T-cell (primary cell): Measurements from ENCODE around the gene TEDC2. TPM values are rescaled to one million over a fixed set of nuclear protein-coding genes. Genes with fewer than 3 reads are reported as not detected.

Experiments
- ATAC-seq, 4 experiments: fragments of 200-7000 bp in 3 of 4; fragments of 150-1000 bp in 1 of 4; cut with Tn5 transposase; replicated peaks in 1 of 4; 1 replicate in 3 of 4; 2 replicates in 1 of 4; pipeline ENCODE4 v1.10.0; 2021; ENCODE audit warnings: moderate library complexity in 3 of 4, mild to moderate bottlenecking in 2 of 4, moderate number of reproducible peaks in 1 of 4
- CTCF ChIA-PET, 2 donors: fragments of 300-600 bp; sonication (Branson Sonifier 250); formaldehyde crosslinking; loops; one replicate each; lab custom pipeline; 2022; ENCODE audit warnings: antibody characterized with exemption in 2 of 2; lab: Charles Lee
- POLR2A ChIA-PET, 2 donors: fragments of 300-600 bp; sonication (Branson Sonifier 250); formaldehyde crosslinking; loops; one replicate each; lab custom pipeline; 2022; ENCODE audit warnings: antibody characterized with exemption in 2 of 2; lab: Charles Lee
- DNase-seq, 35 experiments: peaks; one replicate each; pipeline versions ENCODE4 v3.0.0 to v3.0.0-alpha.2; 2013 to 2023
- H3K27ac ChIP-seq: one replicate; pipeline ENCODE4 v1.5.1; 2013; ENCODE audit warnings: low read length
- H3K27me3 ChIP-seq, 2 experiments: replicated peaks in 1 of 2; 1 replicate in 1 of 2; 2 replicates in 1 of 2; pipeline versions ENCODE4 v1.6.1 to v1.7.0; 2013; ENCODE audit warnings: low read length in 1 of 2, mixed read lengths in 1 of 2; ENCODE audit not compliant: control insufficient read depth in 2 of 2, insufficient read depth in 2 of 2; ENCODE audit errors: extremely low read depth in 1 of 2
- H3K36me3 ChIP-seq, 2 donors: 1 replicate in 1 of 2; 2 replicates in 1 of 2; pipeline versions ENCODE4 v1.6.1 to v1.7.0; 2013; ENCODE audit warnings: low read length in 1 of 2; ENCODE audit not compliant: control insufficient read depth in 2 of 2, insufficient read depth in 1 of 2; ENCODE audit errors: extremely low read depth in 1 of 2
- H3K4me1 ChIP-seq, 2 experiments: 1 replicate in 1 of 2; 2 replicates in 1 of 2; pipeline versions ENCODE4 v1.6.1 to v1.7.0; 2013; ENCODE audit warnings: low read length in 2 of 2, mixed read lengths in 1 of 2; ENCODE audit not compliant: insufficient read depth in 2 of 2, control insufficient read depth in 1 of 2; ENCODE audit errors: extremely low read depth in 1 of 2
- H3K4me3 ChIP-seq, 2 donors: 1 replicate in 1 of 2; 2 replicates in 1 of 2; pipeline versions ENCODE4 v1.5.1 to v1.7.0; 2013; ENCODE audit warnings: mild to moderate bottlenecking in 2 of 2, low read length in 1 of 2, moderate library complexity in 1 of 2; ENCODE audit not compliant: control insufficient read depth in 1 of 2; ENCODE audit errors: extremely low read depth in 1 of 2
- H3K9me3 ChIP-seq: 2 replicates; pipeline ENCODE4 v1.7.0; 2013
- H3K27ac Mint-ChIP-seq, 2 donors: one replicate each; pipeline ENCODE4 v1.8.0; 2020 to 2021; ENCODE audit warnings: mild to moderate bottlenecking in 2 of 2, mixed read lengths in 2 of 2
- H3K27me3 Mint-ChIP-seq, 2 donors: one replicate each; pipeline ENCODE4 v1.8.0; 2021 to 2022; ENCODE audit warnings: mixed read lengths in 2 of 2
- H3K36me3 Mint-ChIP-seq: one replicate; pipeline ENCODE4 v1.8.0; 2021; ENCODE audit warnings: mixed read lengths
- H3K4me1 Mint-ChIP-seq, 3 donors: one replicate each; pipeline ENCODE4 v1.8.0; 2020 to 2022; ENCODE audit warnings: mixed read lengths in 3 of 3, mild to moderate bottlenecking in 1 of 3
- H3K4me3 Mint-ChIP-seq, 3 donors: one replicate each; pipeline ENCODE4 v1.8.0; 2020 to 2022; ENCODE audit warnings: mild to moderate bottlenecking in 3 of 3, mixed read lengths in 3 of 3, moderate library complexity in 3 of 3
- H3K9me3 Mint-ChIP-seq, 3 donors: one replicate each; pipeline ENCODE4 v1.8.0; 2020 to 2022; ENCODE audit warnings: mixed read lengths in 3 of 3
- WGBS: methylation state at CpG from one replicate; pipeline ENCODE4 v1.1.5; 2013; ENCODE audit warnings: missing lambda C conversion rate; ENCODE audit not compliant: insufficient coverage; 5-methylcytosine and 5-hydroxymethylcytosine counted together
- total RNA-seq, 35 experiments: library from RNA in 6 of 35; stranded (reverse) in 6 of 35; fragments of 120-200 nt in 1 of 35; gene quantifications; one replicate each; pipeline versions ENCODE4 v1.2.1 to v1.2.4 and lab custom pipeline; 2013 to 2026

Gene TEDC2
- total RNA-seq, 5 donors from 2014 or later (not counting 1 experiment from before 2014, with no cell fraction given), result 0.85 to 1.8 (median 0.93) TPM

- peaks cover 21 to 27% (median 24%) of the 10 kb centered on the region in 3 donors for H3K4me1 Mint-ChIP-seq
- under 1% methylated on average over 100 of the region's 100 CpGs for WGBS
- H3K27ac ChIP-seq, result no peak overlapping the region
- peaks cover 10 to 28% of the 10 kb centered on the region in 2 donors for H3K27me3 Mint-ChIP-seq
- no peaks in the 10 kb centered on the region for H3K9me3 Mint-ChIP-seq
- no peak overlapping the region for H3K27ac Mint-ChIP-seq
- H3K27me3 ChIP-seq, result peaks cover 3 to 39% of the 10 kb centered on the region in 2 experiments
- peak overlapping the region; percentile 55 to 71 for H3K4me3 ChIP-seq
- H3K9me3 ChIP-seq, result no peaks in the 10 kb centered on the region
- POLR2A ChIA-PET, result no interaction called here
- ATAC-seq (peak; percentile 74 to 81 (median 78)), DNase-seq (peak; percentile 17 to 82 (median 54))
- H3K36me3 ChIP-seq, result no peaks in the 10 kb centered on the region
- no peaks in the 10 kb centered on the region for H3K36me3 Mint-ChIP-seq
- H3K4me1 ChIP-seq, result peaks cover 0 to 43% of the 10 kb centered on the region in 2 experiments
- H3K4me3 Mint-ChIP-seq, result peak overlapping the region; percentile 64 to 76 (median 72)
- CTCF ChIA-PET, result no interaction called here
Observed at GRCh38 chr16:2473999-2474876, 14.3 kb downstream of the TEDC2 start.

GRCh38 chr16:2474877-2475412, 15.0 kb downstream of the TEDC2 start, which contains the start of gene TBC1D24:
TSS of gene TBC1D24 (plus strand) at chr16:2475127. CDS start at chr16:2496149, 21,022 bp downstream.
- Mint-ChIP-seq H3K27ac (no peak within 1 kb of the TSS), H3K4me3 (peak within 1 kb of the TSS; percentile 64 to 76 (median 72)), H3K9me3 (no peaks in the 10 kb centered on the region), H3K27me3 (peaks cover 6 to 21% of the 10 kb centered on the region in 2 donors), H3K4me1 (peaks cover 20 to 22% (median 21%) of the 10 kb centered on the region in 3 donors), H3K36me3 (no peaks in the 10 kb centered on the region)
- CTCF ChIA-PET, result no interaction called here
- peaks cover 3 to 32% of the 10 kb centered on the region in 2 experiments for H3K27me3 ChIP-seq
- peak within 1 kb of the TSS; percentile 55 to 71 for H3K4me3 ChIP-seq
- under 1% methylated on average over 74 of the region's 77 CpGs for WGBS
- H3K4me1 ChIP-seq, result peaks cover 0 to 40% of the 10 kb centered on the region in 2 experiments
- peak; percentile 15 to 87 (median 59) for DNase-seq
- no peak within 1 kb of the TSS for H3K27ac ChIP-seq
- ATAC-seq, result peak; percentile 68 to 73 (median 71)
- H3K9me3 ChIP-seq, result no peaks in the 10 kb centered on the region
- H3K36me3 ChIP-seq, result no peaks in the 10 kb centered on the region
- POLR2A ChIA-PET, result no interaction called here

- Histone ChIP-seq H3K27ac (no peak overlapping the region), H3K4me3 (peak overlapping the region; percentile 37 to 44), H3K27me3 (peaks cover under 1 to 24% of the 10 kb centered on the region in 2 experiments), H3K9me3 (no peaks in the 10 kb centered on the region), H3K4me1 (peaks cover 0 to 37% of the 10 kb centered on the region in 2 experiments), H3K36me3 (no peaks in the 10 kb centered on the region)
- Mint-ChIP-seq H3K27me3 (peaks cover 0 to 13% of the 10 kb centered on the region in 2 donors), H3K27ac (no peak overlapping the region), H3K36me3 (no peaks in the 10 kb centered on the region), H3K4me3 (peak overlapping the region; percentile 63 to 73 (median 64)), H3K4me1 (peaks cover 18 to 21% (median 18%) of the 10 kb centered on the region in 3 donors), H3K9me3 (no peaks in the 10 kb centered on the region)
- peak in 8 of 35 experiments; percentile 13 to 46 (median 28) for DNase-seq
- peak; percentile 28 to 50 (median 35) for ATAC-seq
- WGBS, result 21% methylated on average over 47 of the region's 55 CpGs
- CTCF ChIA-PET, result no interaction called here
- POLR2A ChIA-PET, result no interaction called here
Observed at GRCh38 chr16:2475413-2476344, 15.8 kb downstream of the TEDC2 start.

GRCh38 chr16:2476345-2476720, 16.4 kb downstream of the TEDC2 start:
- no peaks in the 10 kb centered on the region for H3K9me3 Mint-ChIP-seq
- POLR2A ChIA-PET, result no interaction called here
- Histone ChIP-seq H3K36me3 (no peaks in the 10 kb centered on the region), H3K4me1 (peaks cover 0 to 32% of the 10 kb centered on the region in 2 experiments), H3K27ac (no peak overlapping the region), H3K4me3 (no peak overlapping the region), H3K9me3 (no peaks in the 10 kb centered on the region), H3K27me3 (peaks cover 0 to 20% of the 10 kb centered on the region in 2 experiments)
- DNase-seq (no peak), ATAC-seq (no peak)
- H3K36me3 Mint-ChIP-seq, result no peaks in the 10 kb centered on the region
- H3K4me3 Mint-ChIP-seq, result peak overlapping the region; percentile 54 to 73 (median 64)
- CTCF ChIA-PET, result no interaction called here
- H3K27me3 Mint-ChIP-seq, result peaks cover 0 to 13% of the 10 kb centered on the region in 2 donors
- peaks cover 18 to 21% (median 18%) of the 10 kb centered on the region in 3 donors for H3K4me1 Mint-ChIP-seq
- no peak overlapping the region for H3K27ac Mint-ChIP-seq
- WGBS, result 100% methylated on average over 4 of the region's 9 CpGs

GRCh38 chr16:2476741-2477140, 16.8 kb downstream of the TEDC2 start:
- H3K9me3 ChIP-seq, result no peaks in the 10 kb centered on the region
- no peak for ATAC-seq
- H3K27me3 ChIP-seq, result peaks cover 0 to 20% of the 10 kb centered on the region in 2 experiments
- Mint-ChIP-seq H3K27me3 (peaks cover 0 to 13% of the 10 kb centered on the region in 2 donors), H3K27ac (no peak overlapping the region), H3K36me3 (no peaks in the 10 kb centered on the region), H3K9me3 (no peaks in the 10 kb centered on the region), H3K4me1 (peaks cover 18 to 21% (median 18%) of the 10 kb centered on the region in 3 donors), H3K4me3 (peak overlapping the region; percentile 54 to 73 (median 64))
- H3K4me1 ChIP-seq, result peaks cover 0 to 30% of the 10 kb centered on the region in 2 experiments
- H3K27ac ChIP-seq, result no peak overlapping the region
- no peak for DNase-seq
- no peak overlapping the region for H3K4me3 ChIP-seq
- no CpG with 5 or more reads among the region's 3 CpGs for WGBS
- H3K36me3 ChIP-seq, result no peaks in the 10 kb centered on the region
- CTCF ChIA-PET, result no interaction called here
- POLR2A ChIA-PET, result no interaction called here
